SK-N-SH (cell line): ENCODE results near the gene MAD2L1. TPM values are rescaled to one million over a fixed set of nuclear protein-coding genes. Genes with fewer than 3 reads are reported as not detected.
"Not testable (repeated sequence)": the region's sequence is repeated elsewhere in the genome, so short reads cannot be mapped to it uniquely, and the experiment has no call there.

Experiments
- CTCF ChIA-PET: fragments of 300-600, 350-600 bp; formaldehyde crosslinking; extraction: SDS; loops from one replicate; lab custom pipeline; 2021; lab: Yijun Ruan, JAX
- POLR2A ChIA-PET: fragments of 350-600 bp; sonication (Branson Sonifier 250); formaldehyde crosslinking; extraction: SDS; loops from one replicate; lab custom pipeline; 2020; ENCODE audit warnings: antibody characterized with exemption, inconsistent platforms; lab: Yijun Ruan, JAX
- DNase-seq: peaks from one replicate; pipeline ENCODE4 v3.0.0; 2012
- H2AFZ ChIP-seq: fragments of 200-600 bp; sonication (generic); 2 replicates; pipeline ENCODE4 v1.8.1; 2016; ENCODE audit warnings: antibody characterized with exemption, mild to moderate bottlenecking, low read depth
- H3F3A ChIP-seq: fragments of 200-600 bp; sonication (generic); replicated peaks from 2 replicates; pipeline ENCODE3; 2016; ENCODE audit warnings: antibody characterized with exemption, mild to moderate bottlenecking; ENCODE audit not compliant: insufficient read depth
- H3K27ac ChIP-seq, 2 experiments: fragments of 200-500 bp in 1 of 2; fragments of 200-600 bp in 1 of 2; sonication (Bioruptor generic) in 1 of 2; sonication (generic), shearing (Covaris generic) in 1 of 2; 2 replicates each; pipeline versions ENCODE4 v1.5.1 to v1.6.1; 2014 to 2016; ENCODE audit warnings: low read depth in 2 of 2, inconsistent platforms in 1 of 2, low read length in 1 of 2, mild to moderate bottlenecking in 1 of 2, mixed read lengths in 1 of 2
- H3K27me3 ChIP-seq: fragments of 200-600 bp; sonication (generic), shearing (Covaris generic); 2 replicates; pipeline ENCODE4 v1.6.1; 2016; ENCODE audit warnings: mixed run types; ENCODE audit not compliant: insufficient read depth
- H3K36me3 ChIP-seq, 2 experiments: fragments of 200-500 bp in 1 of 2; fragments of 200-600 bp in 1 of 2; sonication (Bioruptor generic) in 1 of 2; sonication (generic) in 1 of 2; replicated peaks in 1 of 2; 2 replicates each; pipeline versions ENCODE3 to v1.5.1; 2014 to 2016; ENCODE audit warnings: low read length in 1 of 2, mild to moderate bottlenecking in 1 of 2; ENCODE audit not compliant: insufficient read depth in 2 of 2, control insufficient read depth in 1 of 2
- H3K4me1 ChIP-seq, 2 experiments: fragments of 200-500 bp in 1 of 2; fragments of 200-600 bp in 1 of 2; sonication (Bioruptor generic) in 1 of 2; sonication (generic), shearing (Covaris generic) in 1 of 2; 2 replicates each; pipeline versions ENCODE4 v1.5.1 to v1.6.1; 2014 to 2016; ENCODE audit warnings: low read depth in 1 of 2, low read length in 1 of 2, mixed run types in 1 of 2; ENCODE audit not compliant: insufficient read depth in 2 of 2, control insufficient read depth in 1 of 2
- H3K4me2 ChIP-seq: fragments of 200-600 bp; sonication (generic), shearing (Covaris generic); 2 replicates; pipeline ENCODE4 v1.6.1; 2017; ENCODE audit warnings: mixed run types
- H3K4me3 ChIP-seq, 2 experiments: fragments of 200-500 bp in 1 of 2; fragments of 200-600 bp in 1 of 2; sonication (Bioruptor generic) in 1 of 2; sonication (generic), shearing (Covaris generic) in 1 of 2; 2 replicates each; pipeline versions ENCODE4 v1.5.1 to v1.8.1; 2014 to 2016; ENCODE audit warnings: low read depth in 2 of 2, inconsistent platforms in 1 of 2, low read length in 1 of 2, mild to moderate bottlenecking in 1 of 2, mixed read lengths in 1 of 2, moderate library complexity in 1 of 2
- H3K79me2 ChIP-seq: fragments of 200-600 bp; sonication (generic); 2 replicates; pipeline ENCODE4 v1.8.1; 2017; ENCODE audit warnings: mild to moderate bottlenecking; ENCODE audit not compliant: insufficient read depth
- H3K9ac ChIP-seq: fragments of 200-600 bp; sonication (generic); 2 replicates; pipeline ENCODE4 v1.6.1; 2017; ENCODE audit warnings: mixed run types
- H3K9me2 ChIP-seq: fragments of 200-600 bp; sonication (generic); 2 replicates; pipeline ENCODE4 v1.6.1; 2017; ENCODE audit warnings: mixed run types
- H3K9me3 ChIP-seq: fragments of 200-600 bp; sonication (generic); 2 replicates; pipeline ENCODE4 v1.6.1; 2017; ENCODE audit warnings: mixed run types, mild to moderate bottlenecking, moderate library complexity
- H4K20me1 ChIP-seq: fragments of 200-600 bp; sonication (generic); 2 replicates; pipeline ENCODE4 v1.6.1; 2017; ENCODE audit warnings: mild to moderate bottlenecking, mixed run types; ENCODE audit not compliant: insufficient read depth
- CTCF ChIP-seq: fragments of 200-600 bp; sonication (generic); IDR thresholded peaks from 2 replicates; pipeline ENCODE4 v1.6.1; 2017; ENCODE audit warnings: antibody characterized with exemption, mild to moderate bottlenecking, moderate library complexity
- ELF1 ChIP-seq: IDR thresholded peaks from 2 replicates; pipeline ENCODE4 v1.4.0; 2012
- FOSL2 ChIP-seq: IDR thresholded peaks from 2 replicates; pipeline ENCODE4 v1.4.0; 2012; ENCODE audit warnings: low read depth, mild to moderate bottlenecking, moderate library complexity, borderline replicate concordance
- NFIC ChIP-seq: IDR thresholded peaks from 2 replicates; pipeline ENCODE4 v1.4.0; 2012; ENCODE audit warnings: borderline replicate concordance
- PBX3 ChIP-seq: IDR thresholded peaks from 2 replicates; pipeline ENCODE4; 2012
- RAD21 ChIP-seq: IDR thresholded peaks from 2 replicates; pipeline ENCODE4 v1.6.1; 2012; ENCODE audit warnings: mild to moderate bottlenecking, low read length
- REST ChIP-seq: IDR thresholded peaks from 2 replicates; pipeline ENCODE4 v1.6.1; 2012; ENCODE audit warnings: mild to moderate bottlenecking, low read depth, low read length, moderate library complexity
- RFX5 ChIP-seq: IDR thresholded peaks from 2 replicates; pipeline ENCODE4 v1.6.1; 2012; ENCODE audit warnings: mild to moderate bottlenecking, improper control_type of control experiment, low read length
- SIN3A ChIP-seq: IDR thresholded peaks from 2 replicates; pipeline ENCODE4 v1.6.1; 2012; ENCODE audit warnings: low read depth, mild to moderate bottlenecking, low read length, moderate library complexity, borderline replicate concordance
- TCF12 ChIP-seq: IDR thresholded peaks from 2 replicates; pipeline ENCODE4 v1.4.0; 2012
- TEAD4 ChIP-seq: IDR thresholded peaks from 2 replicates; pipeline ENCODE4 v1.4.0; 2012; ENCODE audit warnings: mild to moderate bottlenecking, borderline replicate concordance; ENCODE audit not compliant: insufficient read depth
- WGBS: methylation state at CpG from one replicate; pipeline ENCODE4 v1.1.6; 2017; ENCODE audit warnings: low lambda C conversion rate; 5-methylcytosine and 5-hydroxymethylcytosine counted together
- polyA plus RNA-seq, 3 experiments: library from polyadenylated mRNA; depleted of rRNA; stranded (reverse); fragments of >200 nt; gene quantifications; 2 replicates each; pipeline ENCODE4 v1.2.3, GENCODE V29; 2012
- TF ChIP-seq, protein P1 (sequence below): IDR thresholded peaks from 2 replicates; pipeline ENCODE4 v1.4.0; 2012; ENCODE audit warnings: low read depth

MAD2L1 gene
- polyA plus RNA-seq, 1 of the 3 experiments (the other 2 are of a cell fraction): 37.4 TPM

DNA sequence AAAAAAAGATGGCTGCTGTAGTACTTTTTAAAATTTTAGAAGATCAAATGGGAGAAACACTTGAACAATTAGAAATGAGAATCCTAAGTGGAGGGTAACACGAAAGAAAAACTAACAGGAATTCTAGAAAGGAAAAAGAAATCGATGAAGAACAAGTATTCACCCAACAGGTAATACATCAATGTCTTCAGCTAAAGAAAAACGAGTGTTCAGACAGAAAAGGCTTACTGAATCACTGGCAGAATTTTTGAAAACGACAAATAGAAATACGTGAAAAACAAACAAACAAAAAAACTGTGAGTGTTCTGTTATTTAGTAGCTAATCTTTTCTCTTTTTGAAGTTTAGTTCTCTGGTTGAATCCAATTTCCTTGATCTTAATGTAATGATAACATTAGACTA lies 1.8 kb downstream of the MAD2L1 start:
- Histone ChIP-seq H3K4me2 (peak overlapping the region; percentile 86), H3K9ac (peak overlapping the region; percentile 17; the same call in 1 of the 2 replicates), H4K20me1 (no peaks in the 10 kb centered on the region), H3K79me2 (peaks cover 83% of the 10 kb centered on the region), H3K4me1 (peaks cover 9 to 31% of the 10 kb centered on the region in 2 experiments; a peak in 3 of 4 replicates), H3K27me3 (no peaks in the 10 kb centered on the region), H3K36me3 (peaks cover 14 to 18% of the 10 kb centered on the region in 2 experiments), H2AFZ (peak overlapping the region; percentile 71), H3K27ac (peak overlapping the region; percentile 22 to 97; a peak in 2 of 4 replicates), H3K9me3 (no peaks in the 10 kb centered on the region), H3K9me2 (no peaks in the 10 kb centered on the region), H3F3A (peaks cover 17% of the 10 kb centered on the region), H3K4me3 (peak overlapping the region in 1 of 2 experiments; percentile 89; a peak in 2 of 4 replicates)
- ChIA-PET CTCF (interaction anchor here (4.9 kb wide), 1 partner anchor 437 kb away, joined by 27 read pairs; the partner anchor contains the start of gene PDE5A), POLR2A (no interaction called here)
- TF ChIP-seq NFIC: no peak
- TF ChIP-seq, protein P1, sequence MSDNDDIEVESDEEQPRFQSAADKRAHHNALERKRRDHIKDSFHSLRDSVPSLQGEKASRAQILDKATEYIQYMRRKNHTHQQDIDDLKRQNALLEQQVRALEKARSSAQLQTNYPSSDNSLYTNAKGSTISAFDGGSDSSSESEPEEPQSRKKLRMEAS: no peak
- TF ChIP-seq ELF1: no peak
- TF ChIP-seq RFX5: no peak
- no peak for TF ChIP-seq CTCF
- TF ChIP-seq TEAD4: no peak
- 42% methylated on average over 5 of the region's 5 CpGs for WGBS
- DNase-seq: no peak

GRCh38 chr4:120063711-120064110 lies 2.9 kb downstream of the MAD2L1 start:
- H4K20me1 ChIP-seq, H3K9me2 ChIP-seq, DNase-seq, H3K9me3 ChIP-seq, POLR2A ChIA-PET, H3K27me3 ChIP-seq, H3K4me3 ChIP-seq, H3K9ac ChIP-seq: not testable (repeated sequence)
- peak overlapping the region; percentile 71; the same call in 1 of the 2 replicates for H2AFZ ChIP-seq
- peaks cover 18 to 29% of the 10 kb centered on the region in 2 experiments for H3K36me3 ChIP-seq
- peaks cover 12% of the 10 kb centered on the region for H3F3A ChIP-seq
- CTCF ChIA-PET: interaction anchor here (1.4 to 4.9 kb wide), 2 partner anchors 15 to 436 kb away, joined by 3 to 27 read pairs; partner anchors contain the start of gene PDE5A
- peak overlapping the region; percentile 6 for H3K4me2 ChIP-seq
- peaks cover 1 to 31% of the 10 kb centered on the region in 2 experiments; a peak in 3 of 4 replicates for H3K4me1 ChIP-seq
- H3K27ac ChIP-seq: peak overlapping the region in 1 of 2 experiments; percentile 4; a peak in 2 of 4 replicates
- WGBS: 94% methylated on average over 9 of the region's 9 CpGs
- peaks cover 72% of the 10 kb centered on the region for H3K79me2 ChIP-seq

DNA sequence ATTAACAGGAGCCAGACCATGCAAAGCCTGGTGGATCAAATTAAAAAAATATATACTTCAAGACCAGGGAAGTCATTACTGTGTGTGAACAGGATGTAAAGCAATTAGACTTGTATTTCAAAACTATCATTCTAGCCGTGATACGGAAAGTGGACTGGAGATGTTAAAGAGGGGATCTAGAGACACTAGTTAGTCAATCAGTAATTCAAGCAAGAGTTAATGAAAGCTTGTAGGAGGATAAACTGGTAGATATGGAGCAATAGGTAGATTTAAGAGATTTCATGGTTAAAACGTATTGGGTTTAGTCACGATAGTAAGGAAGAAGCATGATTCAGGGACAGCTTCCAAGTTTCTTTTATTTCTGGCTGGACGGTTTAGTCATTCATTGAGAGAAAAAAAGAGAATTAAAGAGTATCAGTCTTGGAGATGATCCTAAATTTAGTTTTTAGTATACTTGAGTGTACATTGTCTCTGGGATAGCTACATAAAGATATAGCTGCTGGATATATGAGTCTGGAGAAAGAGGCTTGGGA lies 3.9 kb downstream of the MAD2L1 start:
- WGBS: 65% methylated on average over 5 of the region's 5 CpGs
- no peak for DNase-seq
- H3K79me2 ChIP-seq: peaks cover 68% of the 10 kb centered on the region

More for the DNA sequence above, 3.9 kb downstream of the MAD2L1 start:
- Histone ChIP-seq H3K27me3 (no peaks in the 10 kb centered on the region), H3K4me3 (no peak overlapping the region), H3K9ac (no peak overlapping the region), H3K36me3 (peaks cover 26 to 31% of the 10 kb centered on the region in 2 experiments), H4K20me1 (no peaks in the 10 kb centered on the region), H3K9me3 (no peaks in the 10 kb centered on the region), H3K4me1 (peaks cover 0 to 24% of the 10 kb centered on the region in 2 experiments; a peak in 3 of 4 replicates), H3K27ac (peak overlapping the region; percentile 13 to 28; a peak in 2 of 4 replicates), H2AFZ (peak overlapping the region; percentile 24; the same call in 1 of the 2 replicates), H3K4me2 (peak overlapping the region; percentile 6), H3K9me2 (no peaks in the 10 kb centered on the region), H3F3A (peaks cover 12% of the 10 kb centered on the region)
- CTCF ChIA-PET: interaction anchor here (0.9 to 4.9 kb wide), 4 partner anchors 14 to 504 kb away, joined by 3 to 27 read pairs (median 3); partner anchors contain the start of gene PDE5A
- POLR2A ChIA-PET: no interaction called here
- TF ChIP-seq FOSL2 (no peak), TCF12 (no peak), REST (no peak), RAD21 (no peak), SIN3A (no peak), RFX5 (no peak), PBX3 (no peak)
- TF ChIP-seq, protein P1: no peak
